Frontal cortex (tissue), 4 donors: ENCODE measurements around the gene THAP9. TPM values are rescaled to one million over a fixed set of nuclear protein-coding genes. Genes with fewer than 3 reads are reported as not detected.
"Not testable (repeated sequence)": the region's sequence is repeated elsewhere in the genome, so short reads cannot be mapped to it uniquely, and the experiment has no call there.

ENCODE experiments used
- DNase-seq, 2 donors: peaks; one replicate each; pipeline ENCODE4 v3.0.0; 2012; ENCODE audit warnings: low spot score in 2 of 2
- FAIRE-seq: peaks from 2 replicates; lab custom pipeline; 2012; peaks lifted over from hg19 to GRCh38; lab: Jason Lieb, UNC
- total RNA-seq: library from RNA; depleted of rRNA; stranded (reverse); fragments of >200 nt; gene quantifications from one replicate; pipeline ENCODE4 v1.2.3, GENCODE V29; 2014
- donor health status: control.
- donor health status: control.
- donor health status: control.

The THAP9 gene
- total RNA-seq, 1 donor from 2014 or later = 17.5 TPM

DNA sequence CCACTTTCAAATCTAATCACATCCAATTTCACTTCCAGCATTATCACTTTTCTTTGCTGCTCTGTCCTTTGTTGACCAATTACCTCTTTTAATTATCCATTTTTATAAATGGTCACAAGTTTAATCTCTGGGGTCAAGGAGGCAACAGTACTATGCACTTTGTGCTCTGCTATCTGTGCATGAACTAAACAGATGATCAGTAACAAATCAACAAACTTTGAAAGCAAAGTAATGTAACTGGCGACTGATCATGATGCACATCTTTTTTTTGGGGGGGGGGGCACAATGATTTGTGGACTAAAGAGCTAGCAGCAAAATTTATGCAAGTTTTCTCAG lies 8.1 kb upstream of the THAP9 start:
- DNase-seq = no peak
- FAIRE-seq = no peak

DNA sequence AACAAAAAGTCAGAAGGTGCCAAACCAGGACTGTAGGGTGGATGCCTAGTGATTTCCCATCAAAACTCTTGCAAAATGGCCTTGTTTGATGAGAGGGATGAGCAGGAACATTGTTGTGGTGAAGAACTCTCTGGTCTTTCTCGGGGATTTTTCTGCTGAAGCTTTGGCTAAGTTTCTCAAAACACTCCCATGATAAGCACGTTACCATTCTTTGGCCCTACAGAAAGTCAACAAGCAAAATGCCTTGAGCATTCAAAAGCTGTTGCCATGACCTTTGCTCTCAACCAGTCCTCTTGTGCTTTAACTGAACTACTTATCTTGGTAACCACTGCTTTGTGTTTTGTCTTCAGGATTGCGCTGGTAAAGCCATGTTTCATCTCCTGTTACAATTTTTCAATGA lies 6.6 kb upstream of the THAP9 start:
- FAIRE-seq (no peak), DNase-seq (no peak)

DNA sequence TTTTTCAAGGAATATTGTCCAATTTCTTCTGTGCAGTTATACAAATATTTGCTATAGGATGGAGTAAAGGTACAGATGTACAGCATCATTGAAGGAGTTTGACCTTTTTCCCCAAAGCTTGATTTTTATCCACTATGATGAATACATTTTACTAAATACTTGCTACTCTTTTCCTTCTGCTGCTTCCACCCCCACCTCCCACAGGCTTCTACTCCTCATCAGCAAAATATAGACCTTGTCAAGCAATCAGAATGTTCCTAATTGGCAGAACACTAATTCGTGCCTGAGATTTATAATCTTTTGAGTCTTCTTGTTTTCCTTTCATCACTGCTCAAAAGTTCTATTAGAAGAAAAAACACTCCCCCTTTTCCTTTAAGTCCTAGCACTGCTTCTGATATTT lies 3.8 kb upstream of the THAP9 start:
- FAIRE-seq = no peak

DNA sequence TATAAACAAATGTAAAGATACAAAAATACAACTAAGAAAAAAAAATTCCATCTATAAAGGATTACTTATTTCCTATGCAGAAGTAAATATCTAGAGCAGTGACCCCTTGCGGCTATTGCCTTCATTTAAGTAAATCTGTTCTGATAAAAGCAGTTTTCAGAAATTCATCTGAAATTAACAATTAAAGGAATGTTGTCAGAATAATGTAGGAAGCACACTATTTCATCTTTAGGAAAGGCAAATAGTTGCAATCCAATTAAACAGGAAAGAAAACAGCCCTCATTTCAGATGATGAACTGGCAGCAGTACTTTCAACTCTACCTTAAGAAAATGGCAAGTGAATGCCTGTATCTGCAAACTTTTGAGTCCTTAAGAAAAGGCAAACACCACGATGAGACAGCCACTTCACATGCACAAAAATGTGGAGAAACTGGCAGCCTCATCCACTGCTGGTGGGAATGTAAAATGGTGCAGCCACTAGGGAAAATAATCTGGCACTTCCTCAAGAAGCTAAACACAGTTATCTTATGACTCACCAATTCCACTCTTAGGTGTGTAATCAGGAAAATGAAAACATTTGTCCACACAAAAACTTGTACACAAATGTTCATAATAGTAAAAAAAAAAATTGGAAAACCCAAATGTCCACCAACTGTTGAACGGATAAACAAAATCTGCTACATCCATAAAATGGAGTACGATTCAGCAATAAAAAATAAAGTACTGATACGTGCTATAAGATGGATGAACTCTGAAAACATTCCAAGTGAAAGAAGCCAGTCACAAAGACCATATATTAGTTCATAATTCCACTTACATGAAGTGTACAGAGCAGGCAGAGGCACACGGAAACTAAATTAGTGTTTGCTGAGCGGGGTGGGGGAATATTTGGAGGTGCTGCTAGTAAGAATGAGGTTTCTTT lies 2.0 kb upstream of the THAP9 start:
- no peak for DNase-seq
- FAIRE-seq = no peak

More for the DNA sequence above, 3.8 kb upstream of the THAP9 start:
- DNase-seq = no peak

DNA sequence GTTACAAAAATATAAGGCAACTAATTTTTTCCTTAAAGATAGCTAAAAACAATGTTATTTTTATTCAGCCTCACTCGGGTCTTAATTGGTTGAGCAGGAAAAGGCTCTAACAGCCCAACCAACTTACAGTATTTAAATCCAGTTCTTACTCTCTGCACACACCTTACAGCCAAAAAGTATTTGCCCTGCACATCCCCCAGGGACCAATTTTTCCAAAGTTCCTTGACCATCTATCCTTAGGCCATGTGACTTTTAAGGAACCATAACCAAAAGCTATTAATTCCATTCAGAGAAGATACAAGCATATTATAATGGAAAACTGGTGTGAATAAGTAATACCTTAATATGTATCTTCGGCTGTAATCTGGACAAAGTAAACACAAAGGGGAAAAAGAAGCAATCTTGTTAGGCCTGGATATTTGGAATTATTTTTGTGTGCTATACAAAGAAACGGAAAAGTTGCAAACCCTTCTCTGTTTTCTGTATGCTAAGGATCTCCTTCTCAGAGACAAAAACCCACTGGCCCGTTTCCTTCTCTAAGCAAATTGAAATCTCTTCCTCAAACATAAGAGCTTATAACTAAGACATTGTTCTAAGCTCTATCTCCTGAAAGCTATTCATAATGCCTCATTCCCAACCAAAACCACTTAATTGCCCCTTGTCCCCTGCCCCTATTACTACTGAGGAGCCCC lies 1.0 kb upstream of the THAP9 start:
- DNase-seq (no peak), FAIRE-seq (no peak)

DNA sequence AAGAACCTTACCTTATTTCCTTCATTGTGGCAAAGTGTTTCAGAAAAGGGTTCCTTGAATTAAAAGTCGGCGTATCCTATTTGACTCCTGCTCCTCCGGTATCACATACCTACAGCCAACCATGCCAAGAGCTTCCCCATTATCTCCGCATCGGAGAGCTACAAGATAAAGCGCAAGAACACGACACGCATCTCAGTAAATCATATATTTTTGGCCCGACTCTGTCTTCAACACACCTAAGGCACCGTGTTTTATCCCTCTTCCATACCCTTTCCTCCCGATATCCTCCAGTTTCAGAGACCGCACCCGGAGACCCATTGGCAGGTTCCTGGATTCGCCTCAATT lies 497 bp upstream of the THAP9 start:
- FAIRE-seq = no peak
- no peak for DNase-seq

DNA sequence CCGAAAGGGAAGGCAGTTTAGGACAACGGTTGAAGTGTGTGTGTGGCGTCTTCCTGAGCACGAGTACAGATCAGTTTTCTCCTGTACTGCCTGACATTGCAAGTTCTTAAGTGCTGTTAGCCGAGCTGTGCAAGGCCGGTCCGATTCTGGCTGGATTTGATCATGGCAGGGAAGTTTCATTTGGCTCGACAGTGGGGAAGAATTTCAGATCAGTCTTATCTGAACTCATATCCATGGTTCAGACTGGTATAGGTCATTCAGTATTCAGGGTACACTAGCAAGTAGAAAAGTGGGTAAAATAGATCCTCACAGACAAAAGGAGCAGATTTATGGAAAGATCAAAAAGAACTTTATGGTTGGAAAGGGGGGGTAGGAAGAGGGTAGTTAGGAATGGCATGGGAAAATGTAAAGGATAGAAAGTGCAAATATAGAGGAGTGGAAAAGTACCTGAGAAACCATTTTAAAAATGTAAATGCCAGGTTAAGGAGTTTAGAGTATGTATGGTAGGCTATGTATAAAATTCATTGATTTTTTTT lies 716 bp downstream of the THAP9 start:
- no peak for FAIRE-seq

DNA sequence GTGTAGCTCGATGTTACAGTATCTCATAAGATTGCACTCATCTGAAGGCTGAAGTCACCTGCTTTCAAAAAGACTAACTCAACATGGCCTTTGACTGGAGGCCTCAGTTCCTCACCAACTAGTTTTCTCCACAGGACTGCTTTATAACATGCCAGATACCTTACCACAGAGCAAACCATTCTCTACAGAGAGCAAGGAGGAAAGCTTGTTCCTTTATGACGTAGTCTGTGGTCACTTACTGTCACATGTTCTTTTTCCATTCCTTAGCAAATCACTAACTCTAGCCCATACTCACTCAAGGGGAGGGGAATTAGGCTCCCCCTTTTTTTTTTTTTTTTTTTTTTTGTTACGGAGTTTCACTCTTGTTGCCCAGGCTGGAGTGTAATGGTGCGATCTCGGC lies 3.2 kb downstream of the THAP9 start:
- DNase-seq (no peak), FAIRE-seq (no peak)

More for the DNA sequence above, 716 bp downstream of the THAP9 start:
- no peak for DNase-seq

DNA sequence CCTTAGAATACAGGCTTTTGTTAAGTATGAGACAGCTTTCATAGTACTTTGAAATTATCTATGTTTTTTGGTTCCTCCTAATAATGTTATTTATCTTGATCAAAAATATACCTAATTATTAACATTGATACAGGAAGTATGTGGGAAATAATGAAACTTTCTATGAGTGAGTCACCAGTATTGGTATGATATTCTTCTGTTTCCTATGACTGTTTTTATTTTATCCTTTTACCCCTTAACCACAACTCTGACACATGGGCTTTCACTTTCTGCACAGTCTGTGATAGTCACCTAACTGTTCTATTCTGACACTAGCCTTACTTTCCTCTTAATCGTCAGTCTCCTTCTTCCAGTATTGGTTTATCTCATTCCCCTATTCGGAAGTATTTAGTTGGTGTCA lies 4.7 kb downstream of the THAP9 start:
- DNase-seq (no peak), FAIRE-seq (no peak)

DNA sequence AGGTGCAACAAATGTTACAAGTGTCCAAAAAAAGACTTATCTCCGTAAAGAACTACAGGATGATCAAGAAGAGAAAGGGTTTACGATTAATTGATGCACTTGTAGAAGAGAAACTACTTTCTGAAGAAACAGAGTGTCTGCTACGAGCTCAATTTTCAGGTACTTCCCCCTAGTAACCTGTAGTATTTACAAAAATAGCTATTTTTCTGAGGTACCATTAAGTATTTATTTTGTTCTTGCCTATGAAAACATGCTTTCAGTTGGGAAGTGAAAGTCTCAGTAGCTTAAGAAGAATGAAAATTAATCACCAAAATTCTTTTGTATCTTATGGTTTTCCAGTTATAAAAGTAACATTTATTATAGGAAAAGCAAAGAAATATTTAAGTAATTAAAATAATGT lies 5.9 kb downstream of the THAP9 start:
- FAIRE-seq (no peak), DNase-seq (no peak)

DNA sequence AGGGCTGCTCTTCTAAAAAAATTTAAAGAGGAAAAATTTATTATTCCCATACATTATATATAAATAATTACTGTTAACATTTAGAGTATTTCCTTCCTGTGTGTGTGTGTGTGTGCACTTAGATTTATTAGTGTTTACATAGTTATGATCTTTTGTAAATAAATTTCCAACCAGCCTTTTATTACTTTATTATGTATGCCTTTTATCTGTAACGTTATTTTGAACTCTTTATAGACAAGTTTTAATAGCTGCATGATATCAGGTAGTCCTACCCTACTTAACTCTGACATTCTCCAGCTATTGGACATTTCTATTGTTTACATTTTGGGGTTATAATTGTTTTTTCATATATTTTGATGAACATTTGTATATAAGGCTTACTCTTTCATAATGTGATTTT lies 8.8 kb downstream of the THAP9 start:
- no peak for FAIRE-seq
- DNase-seq = no peak

DNA sequence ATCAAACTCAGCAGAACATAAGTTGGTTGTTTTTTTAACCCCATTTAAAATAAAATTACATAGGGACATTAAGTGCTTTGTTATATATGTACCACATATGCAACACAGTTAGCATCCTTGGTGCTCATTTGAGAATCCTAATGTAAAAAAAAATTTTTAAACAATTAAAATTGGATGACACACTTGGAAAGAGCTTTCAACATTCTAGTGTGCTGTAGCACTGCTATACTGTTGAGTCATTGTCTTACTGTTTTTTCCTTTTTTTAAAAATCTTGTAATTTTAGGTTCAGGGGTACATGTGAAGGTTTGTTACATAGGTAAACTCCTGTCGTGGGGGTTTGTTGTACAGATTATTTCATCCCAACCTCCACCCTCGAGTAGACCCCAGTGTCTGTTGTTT lies 12.8 kb downstream of the THAP9 start:
- FAIRE-seq = no peak

DNA sequence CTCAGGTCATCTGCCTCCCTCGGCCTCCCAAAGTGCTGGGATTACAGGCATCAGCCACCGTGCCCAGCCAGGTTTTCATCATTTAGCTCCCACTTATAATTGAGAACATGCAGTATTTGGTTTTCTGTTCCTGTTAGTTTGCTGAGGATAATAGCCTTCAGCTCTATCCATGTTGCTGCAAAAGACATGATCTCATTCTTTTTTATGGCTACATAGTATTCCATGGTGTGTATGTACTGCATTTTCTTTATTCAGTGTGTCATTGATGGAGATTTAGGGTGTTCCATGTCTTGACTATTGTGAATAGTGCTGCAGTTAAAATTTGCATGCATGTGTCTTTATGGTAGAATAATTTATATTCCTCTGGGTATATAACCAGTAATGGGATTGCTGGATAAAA lies 13.4 kb downstream of the THAP9 start:
- not testable (repeated sequence) for FAIRE-seq, DNase-seq

More for the DNA sequence above, 12.8 kb downstream of the THAP9 start:
- DNase-seq = no peak

DNA sequence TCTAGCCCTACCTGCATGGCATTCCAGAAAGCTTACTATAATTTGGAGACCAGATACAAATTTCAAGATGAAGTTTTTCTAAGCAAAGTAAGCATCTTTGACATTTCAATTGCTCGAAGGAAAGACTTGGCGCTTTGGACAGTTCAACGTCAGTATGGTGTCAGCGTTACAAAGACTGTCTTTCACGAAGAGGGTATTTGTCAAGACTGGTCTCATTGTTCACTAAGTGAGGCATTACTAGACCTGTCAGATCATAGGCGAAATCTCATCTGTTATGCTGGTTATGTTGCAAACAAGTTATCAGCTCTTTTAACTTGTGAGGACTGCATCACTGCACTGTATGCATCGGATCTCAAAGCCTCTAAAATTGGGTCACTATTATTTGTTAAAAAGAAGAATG lies 17.6 kb downstream of the THAP9 start:
- FAIRE-seq (no peak), DNase-seq (peak in 1 of 2 donors; percentile 13)

DNA sequence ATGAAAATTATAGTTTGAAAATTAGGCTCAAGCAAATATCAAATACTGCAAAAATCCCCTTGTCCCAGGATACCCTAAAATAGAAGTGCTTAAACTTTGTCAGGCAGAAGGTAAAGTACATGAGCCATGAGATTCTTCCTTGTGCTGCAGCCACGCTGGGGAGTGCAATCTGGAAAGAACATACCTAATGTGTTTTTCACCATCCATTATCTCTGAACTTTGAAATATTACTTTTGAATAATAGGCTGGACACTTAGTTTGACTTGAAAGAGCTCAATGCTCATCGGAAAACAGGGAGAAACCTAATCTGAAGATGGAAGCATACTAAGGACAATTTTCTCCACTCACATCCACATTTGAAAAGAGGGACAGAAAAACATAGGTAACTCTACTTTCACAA lies 18.9 kb downstream of the THAP9 start:
- FAIRE-seq (no peak), DNase-seq (no peak)

DNA sequence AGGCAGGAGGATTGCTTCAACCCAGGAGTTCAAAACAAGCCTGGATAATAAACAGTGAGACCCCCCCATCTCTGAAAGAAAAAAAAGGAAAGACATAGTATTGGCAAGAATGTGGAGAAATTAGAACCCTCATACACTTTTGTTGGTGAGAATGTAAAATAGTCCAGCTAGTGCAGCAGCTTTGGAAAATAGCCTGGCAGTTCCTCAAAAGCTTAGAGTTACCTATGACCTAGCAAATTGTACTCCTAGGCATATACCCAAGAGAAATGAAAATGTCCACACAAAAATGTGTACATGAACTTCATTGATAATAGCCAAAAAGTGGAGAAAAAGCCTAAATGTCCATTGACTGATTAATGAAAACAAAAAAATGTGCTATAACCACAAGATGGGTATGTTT lies 21.3 kb downstream of the THAP9 start:
- no peak for DNase-seq
- FAIRE-seq = no peak

DNA sequence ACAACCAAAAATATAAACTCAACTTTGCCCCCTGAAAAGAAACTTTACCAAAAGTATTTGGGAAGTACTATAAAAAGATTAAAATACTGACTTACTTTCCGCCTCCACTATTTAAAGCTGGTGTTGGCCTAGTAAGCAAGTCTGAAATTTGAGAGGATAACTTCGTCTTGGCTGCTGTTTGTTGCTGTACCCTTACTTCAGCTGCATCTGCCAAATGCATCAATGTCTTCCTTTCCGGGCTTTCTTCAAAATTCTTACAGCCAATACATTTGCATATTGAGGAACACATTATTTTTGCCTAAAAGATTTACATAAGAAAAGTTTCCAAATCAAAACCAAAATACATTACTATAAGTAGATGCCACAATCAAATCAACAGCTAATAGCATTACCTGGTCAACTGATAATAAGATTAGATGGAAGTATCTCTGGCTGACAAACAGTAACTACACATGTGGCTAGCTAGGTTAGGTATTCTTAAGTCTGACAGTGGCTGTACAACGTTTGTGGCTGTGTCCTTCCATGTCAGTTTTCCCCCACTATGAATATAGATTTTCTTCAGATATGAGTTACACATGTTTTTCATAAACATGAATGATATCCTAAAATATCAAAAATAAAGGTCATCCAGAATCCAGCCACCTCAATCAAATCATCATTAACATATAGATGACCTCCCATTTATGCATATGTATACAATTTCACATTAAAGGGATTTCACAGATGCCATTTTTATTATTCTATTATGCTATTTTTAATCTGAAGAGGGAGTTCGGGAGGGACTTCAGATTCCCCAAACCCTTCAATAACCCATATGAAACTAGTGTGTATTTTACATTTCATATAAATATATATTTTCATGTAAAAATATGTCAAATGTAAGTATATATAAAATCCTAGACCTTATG lies 30.6 kb downstream of the THAP9 start:
- no peak for DNase-seq
- no peak for FAIRE-seq

DNA sequence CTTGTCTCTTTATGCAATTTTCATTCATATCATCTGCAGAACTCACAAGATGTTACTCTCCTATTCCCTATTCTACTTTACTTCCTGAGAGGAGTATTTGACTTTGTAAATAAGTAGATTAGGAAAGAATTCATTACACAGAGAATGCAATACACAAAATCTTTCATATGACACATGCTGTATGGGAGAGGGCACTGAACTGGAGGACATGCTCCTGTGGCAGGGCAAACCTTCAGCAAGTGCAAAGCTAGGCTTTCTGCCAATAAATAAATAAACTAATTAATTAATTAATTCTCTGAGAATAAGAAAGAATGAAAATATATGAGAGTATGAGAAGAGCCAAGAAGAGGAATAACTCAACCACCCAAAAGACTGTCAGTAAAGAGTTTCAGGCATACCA lies 33.9 kb downstream of the THAP9 start:
- FAIRE-seq (no peak), DNase-seq (no peak)

DNA sequence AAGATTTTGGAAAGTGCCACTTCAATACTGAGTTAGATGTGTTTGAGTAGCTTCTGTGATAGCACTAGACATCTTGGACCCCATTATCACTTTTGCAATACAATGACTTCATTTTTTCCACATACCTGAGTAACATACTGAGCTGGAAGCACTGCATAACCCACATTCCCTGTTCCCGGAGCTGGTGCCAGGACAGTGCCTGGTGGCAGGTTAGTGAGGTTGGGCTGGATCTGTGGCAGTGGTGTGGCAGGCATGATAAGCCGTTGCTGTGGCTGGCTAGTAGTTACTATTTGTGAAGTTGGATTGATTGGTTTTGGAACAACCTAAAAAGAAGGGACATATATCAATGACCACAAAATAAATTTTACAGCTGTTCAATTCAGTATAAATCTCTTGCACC lies 38.9 kb downstream of the THAP9 start:
- no peak for FAIRE-seq

DNA sequence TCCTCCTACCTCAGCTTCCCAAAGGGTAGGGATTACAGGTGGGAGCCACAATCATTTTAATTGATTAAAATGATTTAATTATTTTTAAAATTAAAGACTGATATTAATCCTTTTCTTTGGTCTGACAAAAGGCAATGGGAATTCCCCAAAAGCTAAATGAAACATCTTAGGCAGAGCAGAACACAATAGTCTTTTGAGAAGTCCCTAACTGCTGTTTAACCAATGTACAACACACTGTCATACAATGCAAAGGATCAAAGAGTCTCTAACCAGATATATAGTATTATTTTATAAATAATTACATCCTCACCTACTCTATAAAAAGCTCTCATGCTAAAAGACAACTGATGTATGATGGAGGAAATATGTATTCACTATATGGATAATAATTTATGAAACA lies 47.0 kb downstream of the THAP9 start:
- no peak for DNase-seq
- no peak for FAIRE-seq

More for the DNA sequence above, 38.9 kb downstream of the THAP9 start:
- DNase-seq = no peak
